Gastroesophageal sphincter (tissue), 3 donors: ENCODE measurements around the gene DIAPH2.

Experiments
- CTCF ChIP-seq, 4 experiments: fragments of 200-600 bp in 2 of 4; fragments of 450-650 bp in 2 of 4; sonication (generic) in 1 of 4; IDR thresholded peaks; one replicate each; pipeline ENCODE4 v1.5.1; 2017 to 2019; ENCODE audit warnings: antibody characterized with exemption in 4 of 4, mild to moderate bottlenecking in 2 of 4, moderate library complexity in 2 of 4
- EP300 ChIP-seq: sonication (generic); formaldehyde crosslinking; IDR thresholded peaks from one replicate; pipeline ENCODE4 v1.6.1; 2017; ENCODE audit warnings: antibody characterized with exemption, mild to moderate bottlenecking

GRCh38 chrX:97539970-97540519 lies 855.4 kb downstream of the DIAPH2 start:
- no peak for TF ChIP-seq CTCF (IDR thresholded peaks at IDR 0.05)
- no peak for TF ChIP-seq EP300
